Osteoblast (primary cell): ENCODE measurements around the gene WDR90. TPM values are rescaled to one million over a fixed set of nuclear protein-coding genes. Genes with fewer than 3 reads are reported as not detected.

ENCODE experiments used
- DNase-seq: peaks from one replicate; pipeline ENCODE4 v3.0.0; 2011; ENCODE audit warnings: low spot score, mixed read lengths; ENCODE audit not compliant: insufficient read length; ENCODE audit errors: missing footprints
- H2AFZ ChIP-seq: 2 replicates; pipeline ENCODE4 v1.6.0; 2011; ENCODE audit warnings: mild to moderate bottlenecking, low read length
- H3K27ac ChIP-seq: 2 replicates; pipeline ENCODE4 v1.5.1; 2011; ENCODE audit warnings: mild to moderate bottlenecking, low read depth, low read length, moderate library complexity
- H3K27me3 ChIP-seq: 2 replicates; pipeline ENCODE4 v1.6.0; 2012; ENCODE audit warnings: mild to moderate bottlenecking, control low read depth, inconsistent platforms, low read length, moderate library complexity; ENCODE audit not compliant: insufficient read depth
- H3K36me3 ChIP-seq: 2 replicates; pipeline ENCODE4 v1.5.1; 2011; ENCODE audit warnings: mild to moderate bottlenecking, low read length, control low read depth, moderate library complexity; ENCODE audit not compliant: insufficient read depth
- H3K4me1 ChIP-seq: 2 replicates; pipeline ENCODE4 v1.5.1; 2011; ENCODE audit warnings: mild to moderate bottlenecking, low read length, control low read depth, moderate library complexity; ENCODE audit not compliant: insufficient read depth
- H3K4me2 ChIP-seq: 2 replicates; pipeline ENCODE4 v1.6.0; 2011; ENCODE audit warnings: mild to moderate bottlenecking, low read length; ENCODE audit not compliant: insufficient read depth
- H3K4me3 ChIP-seq: fragments of 200-600 bp; sonication (generic); 3 replicates; pipeline ENCODE4 v1.5.1; 2012; ENCODE audit warnings: mild to moderate bottlenecking, low read length, inconsistent platforms; ENCODE audit not compliant: insufficient read depth
- H3K79me2 ChIP-seq: 2 replicates; pipeline ENCODE4 v1.6.0; 2012; ENCODE audit warnings: mild to moderate bottlenecking, low read length, control low read depth, inconsistent platforms; ENCODE audit not compliant: insufficient read depth
- H3K9me3 ChIP-seq: 2 replicates; pipeline ENCODE4 v1.5.1; 2011; ENCODE audit warnings: low read depth, low read length, control low read depth
- H4K20me1 ChIP-seq: 2 replicates; pipeline ENCODE4 v1.6.0; 2012; ENCODE audit warnings: mild to moderate bottlenecking, low read length, control low read depth; ENCODE audit not compliant: insufficient read depth
- total RNA-seq: library from RNA; depleted of rRNA; stranded (reverse); fragments of >200 nt; gene quantifications from 2 replicates; pipeline ENCODE4 v1.2.3, GENCODE V29; 2012
- TF ChIP-seq, protein P1 (sequence below): IDR thresholded peaks from 2 replicates; pipeline ENCODE4 v1.5.1; 2011; ENCODE audit warnings: mild to moderate bottlenecking, low read depth, low read length, moderate library complexity; ENCODE audit errors: extremely low read depth

The WDR90 gene
- total RNA-seq, 1 donor = 19.2 TPM

DNA sequence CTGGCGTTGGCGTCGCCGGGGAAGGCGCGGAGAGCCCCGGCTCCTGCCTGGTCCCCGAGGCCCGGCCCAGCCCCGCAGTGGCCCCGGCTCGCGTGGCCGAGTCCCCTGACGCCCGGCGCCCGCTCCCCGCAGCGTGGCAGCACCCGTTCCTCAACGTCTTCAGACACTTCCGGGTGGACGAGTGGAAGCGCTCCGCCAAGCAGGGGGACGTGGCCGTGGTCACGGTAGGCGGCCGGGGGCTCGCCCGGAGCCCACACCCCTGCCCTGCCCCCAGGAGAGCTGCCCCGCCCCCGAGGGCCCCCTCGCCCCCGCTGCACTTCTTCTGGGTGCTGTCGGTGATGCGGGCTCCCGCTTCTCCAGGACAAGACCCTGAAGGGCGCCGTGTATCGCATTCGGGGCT, 466 bp downstream of the WDR90 start:
- TF ChIP-seq, protein P1, sequence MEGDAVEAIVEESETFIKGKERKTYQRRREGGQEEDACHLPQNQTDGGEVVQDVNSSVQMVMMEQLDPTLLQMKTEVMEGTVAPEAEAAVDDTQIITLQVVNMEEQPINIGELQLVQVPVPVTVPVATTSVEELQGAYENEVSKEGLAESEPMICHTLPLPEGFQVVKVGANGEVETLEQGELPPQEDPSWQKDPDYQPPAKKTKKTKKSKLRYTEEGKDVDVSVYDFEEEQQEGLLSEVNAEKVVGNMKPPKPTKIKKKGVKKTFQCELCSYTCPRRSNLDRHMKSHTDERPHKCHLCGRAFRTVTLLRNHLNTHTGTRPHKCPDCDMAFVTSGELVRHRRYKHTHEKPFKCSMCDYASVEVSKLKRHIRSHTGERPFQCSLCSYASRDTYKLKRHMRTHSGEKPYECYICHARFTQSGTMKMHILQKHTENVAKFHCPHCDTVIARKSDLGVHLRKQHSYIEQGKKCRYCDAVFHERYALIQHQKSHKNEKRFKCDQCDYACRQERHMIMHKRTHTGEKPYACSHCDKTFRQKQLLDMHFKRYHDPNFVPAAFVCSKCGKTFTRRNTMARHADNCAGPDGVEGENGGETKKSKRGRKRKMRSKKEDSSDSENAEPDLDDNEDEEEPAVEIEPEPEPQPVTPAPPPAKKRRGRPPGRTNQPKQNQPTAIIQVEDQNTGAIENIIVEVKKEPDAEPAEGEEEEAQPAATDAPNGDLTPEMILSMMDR = no peak
- Histone ChIP-seq H3K9me3 (no peaks in the 10 kb centered on the region), H3K4me3 (peak overlapping the region; percentile 80), H3K4me1 (peaks cover 23% of the 10 kb centered on the region), H3K36me3 (peaks cover 6% of the 10 kb centered on the region), H3K27ac (peak overlapping the region; percentile 85), H3K79me2 (peaks cover 36% of the 10 kb centered on the region), H4K20me1 (peaks cover 4% of the 10 kb centered on the region), H2AFZ (no peak overlapping the region), H3K4me2 (peak overlapping the region; percentile 96), H3K27me3 (no peaks in the 10 kb centered on the region)
- peak; percentile 96 for DNase-seq

DNA sequence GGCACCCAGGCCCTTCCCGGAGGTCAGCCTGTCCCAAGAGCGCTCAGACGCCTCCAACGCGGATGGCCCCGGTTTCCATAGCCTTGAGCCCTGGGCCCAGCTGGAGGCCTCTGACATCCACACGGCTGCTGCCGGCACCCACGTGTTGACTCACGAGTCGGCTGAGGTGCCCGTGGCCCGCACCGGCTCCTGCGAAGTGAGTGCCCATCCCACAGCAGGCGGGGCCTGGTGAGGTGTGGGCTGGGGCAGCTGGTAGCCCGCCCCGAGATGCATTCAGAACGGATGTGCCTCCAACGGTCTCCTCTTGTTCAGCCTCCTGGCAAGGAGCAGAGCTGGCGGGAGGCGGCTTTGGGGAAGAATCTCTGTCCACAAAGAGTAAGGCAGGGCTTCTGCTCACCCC, 2.7 kb downstream of the WDR90 start:
- Histone ChIP-seq H3K4me1 (peaks cover 18% of the 10 kb centered on the region), H3K9me3 (no peaks in the 10 kb centered on the region), H3K4me2 (no peak overlapping the region), H3K36me3 (peaks cover 10% of the 10 kb centered on the region), H3K27me3 (no peaks in the 10 kb centered on the region), H4K20me1 (peaks cover 4% of the 10 kb centered on the region), H3K79me2 (peaks cover 27% of the 10 kb centered on the region), H3K4me3 (no peak overlapping the region), H3K27ac (no peak overlapping the region), H2AFZ (no peak overlapping the region)
- TF ChIP-seq, protein P1 = no peak
- DNase-seq = no peak

DNA sequence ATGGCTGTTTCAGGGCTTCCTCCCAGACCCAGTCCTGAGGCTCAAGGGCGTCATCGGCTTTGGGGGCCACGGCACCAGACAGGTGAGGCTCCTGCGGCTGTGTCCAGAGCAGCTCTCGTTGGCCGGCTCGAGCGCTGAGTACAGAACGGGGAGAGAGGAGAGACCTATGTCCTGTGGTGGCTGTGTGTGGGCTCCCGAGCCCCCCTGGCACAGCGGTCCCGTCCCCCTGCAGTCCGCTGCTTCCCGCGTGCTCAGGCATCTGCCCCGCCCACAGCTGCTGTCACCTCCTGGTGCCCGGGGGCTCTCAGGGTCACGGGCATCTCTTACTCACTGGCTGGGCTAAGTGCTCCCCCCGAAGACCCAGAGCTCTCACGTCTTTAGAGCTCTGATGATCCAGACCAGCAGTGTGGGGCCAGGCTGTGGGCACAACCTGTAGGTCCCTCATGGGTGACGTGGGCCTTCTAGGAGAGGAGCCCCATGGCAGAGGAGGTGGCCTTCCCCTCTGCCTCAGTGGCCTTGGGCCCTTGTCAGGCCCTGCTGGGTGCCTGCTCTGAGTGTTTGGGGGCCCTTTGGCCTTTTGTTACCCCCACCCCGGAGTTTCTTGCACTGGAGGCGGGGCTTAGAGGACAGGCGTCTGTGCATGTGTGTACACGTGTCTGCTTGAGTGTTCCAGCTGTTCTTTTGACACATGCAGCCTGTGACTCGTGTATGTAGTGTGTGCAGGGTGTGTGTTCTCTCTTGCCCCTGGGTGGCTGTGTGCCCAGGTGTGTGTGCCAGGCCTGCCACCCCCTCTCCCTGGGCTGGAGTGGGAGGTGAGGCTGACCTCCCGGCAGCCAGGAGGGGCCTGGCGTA, 3.5 kb downstream of the WDR90 start:
- Histone ChIP-seq H3K27me3 (no peaks in the 10 kb centered on the region), H4K20me1 (no peaks in the 10 kb centered on the region), H3K27ac (no peak overlapping the region), H3K4me3 (no peak overlapping the region), H3K9me3 (no peaks in the 10 kb centered on the region), H3K36me3 (peaks cover 10% of the 10 kb centered on the region), H3K79me2 (peaks cover 18% of the 10 kb centered on the region), H3K4me2 (no peak overlapping the region), H3K4me1 (peaks cover 16% of the 10 kb centered on the region), H2AFZ (no peak overlapping the region)
- TF ChIP-seq, protein P1 = no peak
- DNase-seq = no peak

DNA sequence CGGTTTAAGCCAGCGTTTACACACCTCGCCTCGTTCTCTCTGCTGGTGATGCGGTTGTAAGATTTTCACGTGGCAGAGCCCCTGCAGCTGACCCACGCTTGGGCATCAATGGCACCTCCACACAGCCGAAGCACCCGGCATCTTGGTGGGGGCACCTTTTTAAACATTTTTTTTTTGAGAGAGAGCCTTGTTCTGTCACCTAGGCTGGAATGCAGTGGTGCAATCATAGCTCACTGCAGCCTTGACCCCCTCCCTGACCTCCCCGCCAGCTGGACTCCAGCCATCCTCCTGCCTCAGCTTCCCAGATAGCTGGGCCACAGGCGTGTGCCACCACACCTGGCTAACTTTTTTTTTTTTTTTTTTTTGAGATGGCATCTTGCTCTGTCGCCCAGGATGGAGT, 4.9 kb downstream of the WDR90 start:
- Histone ChIP-seq H3K27me3 (no peaks in the 10 kb centered on the region), H2AFZ (no peak overlapping the region), H3K4me2 (no peak overlapping the region), H3K27ac (no peak overlapping the region), H4K20me1 (no peaks in the 10 kb centered on the region), H3K36me3 (peaks cover 12% of the 10 kb centered on the region), H3K4me1 (peaks cover 4% of the 10 kb centered on the region), H3K79me2 (peaks cover 9% of the 10 kb centered on the region), H3K4me3 (no peak overlapping the region), H3K9me3 (no peaks in the 10 kb centered on the region)
- DNase-seq = no peak
- TF ChIP-seq, protein P1 = no peak
